H9 (cell line): ENCODE results near the gene SETBP1. TPM values are rescaled to one million over a fixed set of nuclear protein-coding genes. Genes with fewer than 3 reads are reported as not detected.

ENCODE experiments used
- DNase-seq: peaks from one replicate; pipeline ENCODE4 v3.0.0-alpha.2; 2017
- H2AFZ ChIP-seq: one replicate; pipeline ENCODE4 v1.6.1; 2013; ENCODE audit warnings: mild to moderate bottlenecking, low read length, control low read depth, moderate library complexity
- H2AK5ac ChIP-seq: 2 replicates; pipeline ENCODE4 v1.6.1; 2013; ENCODE audit warnings: low read length, control low read depth, mixed read lengths; ENCODE audit not compliant: insufficient read length
- H2BK120ac ChIP-seq: one replicate; pipeline ENCODE4 v1.6.1; 2013; ENCODE audit warnings: low read depth, mild to moderate bottlenecking, low read length, control low read depth, inconsistent platforms; ENCODE audit not compliant: poor library complexity, severe bottlenecking
- H2BK12ac ChIP-seq: 2 replicates; pipeline ENCODE4 v1.6.1; 2013; ENCODE audit warnings: low read length, control low read depth, mixed read lengths, low read depth; ENCODE audit not compliant: insufficient read length
- H2BK15ac ChIP-seq: 2 replicates; pipeline ENCODE4 v1.6.1; 2013; ENCODE audit warnings: low read depth, low read length, control low read depth
- H2BK20ac ChIP-seq: one replicate; pipeline ENCODE4 v1.6.1; 2013; ENCODE audit warnings: low read depth, mild to moderate bottlenecking, low read length, control low read depth, inconsistent platforms; ENCODE audit not compliant: poor library complexity, severe bottlenecking
- H2BK5ac ChIP-seq: 2 replicates; pipeline ENCODE4 v1.6.1; 2013; ENCODE audit warnings: low read length, control low read depth, mixed read lengths; ENCODE audit not compliant: insufficient read length
- H3K14ac ChIP-seq: 2 replicates; pipeline ENCODE4 v1.6.1; 2013; ENCODE audit warnings: low read length, control low read depth; ENCODE audit not compliant: insufficient read depth
- H3K18ac ChIP-seq: 2 replicates; pipeline ENCODE4 v1.6.1; 2013; ENCODE audit warnings: low read depth, mild to moderate bottlenecking, mixed read lengths, low read length, control low read depth; ENCODE audit not compliant: insufficient read length
- H3K23ac ChIP-seq: 2 replicates; pipeline ENCODE4 v1.6.1; 2013; ENCODE audit warnings: low read length, control low read depth, mixed read lengths, low read depth; ENCODE audit not compliant: insufficient read length
- H3K23me2 ChIP-seq: 2 replicates; pipeline ENCODE4 v1.6.1; 2013; ENCODE audit warnings: low read depth, mild to moderate bottlenecking, mixed read lengths, low read length, control low read depth; ENCODE audit not compliant: insufficient read length, poor library complexity, severe bottlenecking
- H3K27ac ChIP-seq: 2 replicates; pipeline ENCODE4 v1.5.1; 2013; ENCODE audit warnings: low read length, control low read depth, mixed read lengths, low read depth; ENCODE audit not compliant: insufficient read length
- H3K27me3 ChIP-seq: 2 replicates; pipeline ENCODE4 v1.6.1; 2013; ENCODE audit warnings: low read length, control low read depth, inconsistent platforms; ENCODE audit not compliant: insufficient read depth
- H3K4ac ChIP-seq: 2 replicates; pipeline ENCODE4 v1.6.1; 2013; ENCODE audit warnings: low read depth, mild to moderate bottlenecking, control low read depth, inconsistent platforms, low read length, moderate library complexity
- H3K4me1 ChIP-seq: 2 replicates; pipeline ENCODE4 v1.6.1; 2013; ENCODE audit warnings: low read length, control low read depth, inconsistent platforms; ENCODE audit not compliant: insufficient read depth
- H3K4me2 ChIP-seq: 2 replicates; pipeline ENCODE4 v1.6.1; 2013; ENCODE audit warnings: low read length, control low read depth, mixed read lengths; ENCODE audit not compliant: insufficient read length, insufficient read depth
- H3K56ac ChIP-seq: 2 replicates; pipeline ENCODE4 v1.6.1; 2013; ENCODE audit warnings: low read depth, mild to moderate bottlenecking, mixed read lengths, low read length, control low read depth; ENCODE audit not compliant: insufficient read length
- H3K79me1 ChIP-seq: 2 replicates; pipeline ENCODE4 v1.6.1; 2013; ENCODE audit warnings: low read depth, mild to moderate bottlenecking, moderate library complexity, low read length, control low read depth, inconsistent platforms; ENCODE audit not compliant: insufficient read depth, poor library complexity, severe bottlenecking
- H3K79me2 ChIP-seq: 2 replicates; pipeline ENCODE4 v1.6.1; 2013; ENCODE audit warnings: low read length, control low read depth, inconsistent platforms; ENCODE audit not compliant: insufficient read depth
- H3K9ac ChIP-seq: 2 replicates; pipeline ENCODE4 v1.6.1; 2013; ENCODE audit warnings: low read length, control low read depth, mixed read lengths; ENCODE audit not compliant: insufficient read length; ENCODE audit errors: extremely low read depth
- H3K9me3 ChIP-seq: one replicate; pipeline ENCODE4 v1.6.1; 2013; ENCODE audit warnings: low read depth, low read length, inconsistent platforms; ENCODE audit not compliant: control insufficient read depth
- H3T11ph ChIP-seq: one replicate; pipeline ENCODE4 v1.6.1; 2013; ENCODE audit warnings: mild to moderate bottlenecking, low read length, control low read depth, inconsistent platforms
- H4K20me1 ChIP-seq: one replicate; pipeline ENCODE4 v1.6.1; 2013; ENCODE audit not compliant: control insufficient read depth, insufficient read length, insufficient read depth
- H4K5ac ChIP-seq: 2 replicates; pipeline ENCODE4 v1.6.1; 2013; ENCODE audit warnings: low read depth, mild to moderate bottlenecking, mixed read lengths, low read length, control low read depth; ENCODE audit not compliant: insufficient read length
- H4K8ac ChIP-seq: replicated peaks from 2 replicates; pipeline ENCODE4 v1.6.1; 2013; ENCODE audit warnings: low read length, control low read depth, mixed read lengths, low read depth; ENCODE audit not compliant: insufficient read length
- H4K91ac ChIP-seq: 2 replicates; pipeline ENCODE4 v1.6.1; 2013; ENCODE audit warnings: low read depth, mild to moderate bottlenecking, moderate library complexity, mixed read lengths, low read length, control low read depth; ENCODE audit not compliant: insufficient read length
- H3K27ac Mint-ChIP-seq, 3 experiments: 2 replicates in 2 of 3; 3 replicates in 1 of 3; pipeline ENCODE4 v1.8.0; 2020 to 2021; ENCODE audit warnings: mixed read lengths in 3 of 3, mild to moderate bottlenecking in 1 of 3, moderate library complexity in 1 of 3
- H3K27me3 Mint-ChIP-seq: 2 replicates; pipeline ENCODE4 v1.8.0; 2021; ENCODE audit warnings: low read depth, mild to moderate bottlenecking, moderate library complexity, mixed read lengths
- H3K36me3 Mint-ChIP-seq, 3 experiments: 2 replicates in 2 of 3; 3 replicates in 1 of 3; pipeline ENCODE4 v1.8.0; 2020 to 2021; ENCODE audit warnings: low read depth in 3 of 3, mixed read lengths in 3 of 3; ENCODE audit not compliant: insufficient read depth in 1 of 3
- H3K4me1 Mint-ChIP-seq, 2 experiments: 2 replicates each; pipeline ENCODE4 v1.8.0; 2020; ENCODE audit warnings: mixed read lengths in 2 of 2
- H3K4me3 Mint-ChIP-seq, 2 experiments: 2 replicates in 1 of 2; 3 replicates in 1 of 2; pipeline ENCODE4 v1.8.0; 2020 to 2021; ENCODE audit warnings: mild to moderate bottlenecking in 2 of 2, mixed read lengths in 2 of 2, moderate library complexity in 1 of 2
- H3K9me3 Mint-ChIP-seq, 2 experiments: 2 replicates in 1 of 2; 3 replicates in 1 of 2; pipeline ENCODE4 v1.8.0; 2020; ENCODE audit warnings: mild to moderate bottlenecking in 2 of 2, mixed read lengths in 2 of 2, moderate library complexity in 1 of 2
- CTCF ChIP-seq: fragments of 200-600 bp; sonication (generic); conservative IDR thresholded peaks from 3 replicates; pipeline ENCODE4 v1.8.0; 2021; ENCODE audit warnings: antibody characterized with exemption, mild to moderate bottlenecking
- WGBS: extraction: QIAGEN DNeasy Blood & Tissue Kit; methylation state at CpG from one replicate; pipeline ENCODE4 v1.1.7; 2013; ENCODE audit warnings: missing lambda C conversion rate, low lambda C conversion rate, mixed read lengths; ENCODE audit not compliant: insufficient read length; ENCODE audit errors: extremely low coverage; 5-methylcytosine and 5-hydroxymethylcytosine counted together
- total RNA-seq: library from RNA; stranded (reverse); gene quantifications from 2 replicates; pipeline ENCODE4 v1.2.1, GENCODE V29; 2021

The SETBP1 gene
- total RNA-seq, 1 experiment from 2014 or later: 4.6 TPM

- DNase-seq: no peak
- no peak overlapping the region for H3K56ac ChIP-seq
- peak overlapping the region in 1 of 3 experiments; percentile 34; a peak in 1 of 7 replicates for H3K27ac Mint-ChIP-seq
These were observed 177.2 kb downstream of the SETBP1 start for GRCh38 chr18:44857744-44858491.

More at GRCh38 chr18:44857744-44858491, 177.2 kb downstream of the SETBP1 start:
- no peaks in the 10 kb centered on the region for H3K4me1 Mint-ChIP-seq
- no peak overlapping the region for H4K91ac ChIP-seq
- no peak overlapping the region for H3K4me2 ChIP-seq
- no peak overlapping the region for H2BK12ac ChIP-seq
- H3K4ac ChIP-seq: no peak overlapping the region
- H3K27ac ChIP-seq: no peak overlapping the region
- no peak for TF ChIP-seq CTCF
- WGBS: no CpG with 5 or more reads among the region's 5 CpGs
- no peak overlapping the region for H3K14ac ChIP-seq
- H3K36me3 Mint-ChIP-seq: peaks cover 0 to 4% (median 0%) of the 10 kb centered on the region in 3 experiments; a peak in 1 of 7 replicates
- H2AK5ac ChIP-seq: no peak overlapping the region
- no peaks in the 10 kb centered on the region for H3K27me3 Mint-ChIP-seq
- no peak overlapping the region for H3K18ac ChIP-seq
- no peak overlapping the region for H3K23ac ChIP-seq
- H4K20me1 ChIP-seq: no peaks in the 10 kb centered on the region
- H3K23me2 ChIP-seq: no peaks in the 10 kb centered on the region
- no peak overlapping the region for H4K8ac ChIP-seq
- no peak overlapping the region for H3T11ph ChIP-seq
- H2BK15ac ChIP-seq: no peak overlapping the region
- H2BK5ac ChIP-seq: no peak overlapping the region
- no peaks in the 10 kb centered on the region for H3K9me3 ChIP-seq
- H3K79me1 ChIP-seq: no peaks in the 10 kb centered on the region
- H3K9ac ChIP-seq: no peak overlapping the region
- no peak overlapping the region for H3K4me3 Mint-ChIP-seq
- no peaks in the 10 kb centered on the region for H3K27me3 ChIP-seq
- H4K5ac ChIP-seq: no peak overlapping the region
- no peak overlapping the region for H2BK120ac ChIP-seq
- no peaks in the 10 kb centered on the region for H3K4me1 ChIP-seq
- no peaks in the 10 kb centered on the region; a peak in 1 of 5 replicates for H3K9me3 Mint-ChIP-seq
- no peak overlapping the region for H2BK20ac ChIP-seq
- H2AFZ ChIP-seq: no peak overlapping the region
- H3K79me2 ChIP-seq: no peaks in the 10 kb centered on the region
